GM23338 (cell line): ENCODE data around the gene PDE6H. TPM values are rescaled to one million over a fixed set of nuclear protein-coding genes. Genes with fewer than 3 reads are reported as not detected.
A peak's percentile ranks its signal among the peaks of the same experiment; 100 is the strongest.

Source experiments
- ATAC-seq: fragments of 200-7000 bp; cut with Tn5 transposase; 3 replicates; pipeline ENCODE4 v1.9.1; 2020
- DNase-seq: peaks from one replicate; pipeline ENCODE4 v3.0.0-alpha.2; 2015; ENCODE audit warnings: low spot score
- H2AFZ ChIP-seq: fragments of 200-600 bp; sonication (generic); 2 replicates; pipeline ENCODE4 v1.8.0; 2016; ENCODE audit warnings: antibody characterized with exemption, mild to moderate bottlenecking, moderate library complexity
- H3F3A ChIP-seq: fragments of 200-600 bp; sonication (generic); replicated peaks from 2 replicates; pipeline ENCODE4 v1.8.0; 2017; ENCODE audit warnings: antibody characterized with exemption, mixed run types, low read depth
- H3K27ac ChIP-seq: fragments of 200-600 bp; sonication (generic); 2 replicates; pipeline ENCODE4 v1.6.1; 2016; ENCODE audit warnings: low read depth
- H3K27me3 ChIP-seq: fragments of 200-600 bp; sonication (generic); 2 replicates; pipeline ENCODE4 v1.8.0; 2016; ENCODE audit warnings: mild to moderate bottlenecking, mixed run types, moderate library complexity; ENCODE audit not compliant: insufficient read depth
- H3K36me3 ChIP-seq: fragments of 200-600 bp; sonication (generic); 2 replicates; pipeline ENCODE4 v1.8.0; 2016; ENCODE audit warnings: mild to moderate bottlenecking; ENCODE audit not compliant: insufficient read depth
- H3K4me1 ChIP-seq: fragments of 200-600 bp; sonication (generic); 2 replicates; pipeline ENCODE4 v1.8.0; 2016; ENCODE audit warnings: mild to moderate bottlenecking, moderate library complexity; ENCODE audit not compliant: insufficient read depth
- H3K4me2 ChIP-seq: fragments of 200-600 bp; sonication (generic); 2 replicates; pipeline ENCODE4 v1.7.1; 2017; ENCODE audit warnings: mixed run types
- H3K4me3 ChIP-seq: fragments of 200-600 bp; sonication (generic); 2 replicates; pipeline ENCODE4 v1.6.1; 2016; ENCODE audit warnings: mixed run types
- H3K79me2 ChIP-seq: fragments of 200-600 bp; sonication (generic); replicated peaks from 2 replicates; pipeline ENCODE4 v1.8.0; 2017; ENCODE audit warnings: mild to moderate bottlenecking; ENCODE audit not compliant: insufficient read depth
- H3K9me2 ChIP-seq: fragments of 200-600 bp; sonication (generic); 2 replicates; pipeline ENCODE4 v1.8.0; 2017; ENCODE audit not compliant: insufficient read depth
- H4K20me1 ChIP-seq: fragments of 200-600 bp; sonication (generic); replicated peaks from 2 replicates; pipeline ENCODE4 v1.8.0; 2017; ENCODE audit warnings: mild to moderate bottlenecking; ENCODE audit not compliant: insufficient read depth
- H3K27ac Mint-ChIP-seq: 2 replicates; pipeline ENCODE4 v1.8.0; 2020; ENCODE audit warnings: inconsistent platforms, mild to moderate bottlenecking, moderate library complexity, mixed read lengths
- H3K27me3 Mint-ChIP-seq: 3 replicates; pipeline ENCODE4 v1.8.0; 2022; ENCODE audit warnings: low read depth, mild to moderate bottlenecking, moderate library complexity, mixed read lengths, inconsistent platforms; ENCODE audit not compliant: insufficient read depth, poor library complexity
- H3K36me3 Mint-ChIP-seq: 3 replicates; pipeline ENCODE4 v1.8.0; 2021; ENCODE audit warnings: low read depth, mild to moderate bottlenecking, inconsistent platforms, moderate library complexity, mixed read lengths
- H3K4me1 Mint-ChIP-seq: 3 replicates; pipeline ENCODE4 v1.8.0; 2020; ENCODE audit warnings: mild to moderate bottlenecking, inconsistent platforms, mixed read lengths
- H3K4me3 Mint-ChIP-seq: 3 replicates; pipeline ENCODE4 v1.8.0; 2021; ENCODE audit warnings: moderate library complexity, mild to moderate bottlenecking, inconsistent platforms, mixed read lengths
- H3K9me3 Mint-ChIP-seq: 3 replicates; pipeline ENCODE4 v1.8.0; 2020; ENCODE audit warnings: moderate library complexity, mild to moderate bottlenecking, inconsistent platforms, mixed read lengths
- EZH2 ChIP-seq: fragments of 200-600 bp; sonication (generic); IDR thresholded peaks from one replicate; pipeline ENCODE4 v1.8.0; 2017; ENCODE audit warnings: antibody characterized with exemption, mild to moderate bottlenecking, low read depth; ENCODE audit not compliant: unreplicated experiment
- polyA plus RNA-seq: library from polyadenylated mRNA; unstranded; fragments of >200 nt; fragmentation: Nextera tagmentation; extraction: Ambion mirVana; gene quantifications from 2 replicates; pipeline ENCODE4 v1.2.1, GENCODE V29; 2016
- total RNA-seq: library from RNA; depleted of rRNA; stranded (reverse); fragments of >200 nt; shearing (Covaris generic); gene quantifications from 2 replicates; pipeline ENCODE4 v1.2.3, GENCODE V29; 2014
- TF ChIP-seq, protein P1 (sequence below): IDR thresholded peaks from 2 replicates; pipeline ENCODE4 v1.6.1; 2016; ENCODE audit warnings: antibody characterized with exemption
- TF ChIP-seq, protein P2 (sequence below), 2 experiments: fragments of 200-600 bp in 1 of 2; sonication (generic) in 1 of 2; conservative IDR thresholded peaks; 2 replicates each; pipeline versions ENCODE4 v1.5.1 to v1.6.1; 2016 to 2017; ENCODE audit warnings: antibody characterized with exemption in 2 of 2, low read depth in 2 of 2, mild to moderate bottlenecking in 2 of 2, moderate library complexity in 1 of 2
- TF ChIP-seq, protein P3 (sequence below): fragments of 250-450 bp; sonication (Bioruptor Pico); IDR thresholded peaks from 2 replicates; pipeline ENCODE4 v1.5.0; 2020; ENCODE audit warnings: mild to moderate bottlenecking, moderate library complexity

PDE6H gene
- total and polyA plus RNA-seq, 2 experiments from 2014 or later: not detected

DNA sequence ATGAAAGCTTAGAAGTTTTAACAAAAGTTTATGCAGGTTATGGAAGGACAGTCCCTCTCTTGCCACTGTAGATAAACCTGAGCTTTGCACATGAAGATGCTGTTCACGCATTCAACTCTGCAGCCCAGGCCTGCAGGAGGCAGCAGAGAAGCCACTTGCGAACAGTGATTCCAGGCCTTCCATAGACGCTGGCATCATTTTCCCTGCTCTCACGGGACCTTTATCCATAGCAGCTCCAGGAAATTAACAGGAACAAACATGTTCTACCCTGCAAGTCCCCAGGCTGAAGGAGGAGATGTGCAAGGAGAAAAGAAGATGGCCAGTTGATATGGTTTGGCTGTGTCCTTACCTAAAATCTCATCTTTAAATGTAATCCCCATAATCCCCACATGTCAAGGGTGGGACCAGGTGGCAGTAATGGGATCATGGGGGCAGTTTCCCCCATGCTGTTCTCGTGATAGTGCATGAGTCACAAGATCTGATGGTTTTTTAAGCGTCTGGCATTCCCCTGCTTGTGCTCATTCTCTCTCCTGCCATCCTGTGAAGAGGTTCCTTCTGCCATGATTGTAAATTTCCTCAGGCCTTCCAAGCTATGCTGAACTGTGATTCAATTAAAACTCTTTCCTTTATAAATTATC is 36.5 kb upstream of the PDE6H start:
- Histone ChIP-seq H3K27me3 (no peaks in the 10 kb centered on the region), H3K4me1 (no peaks in the 10 kb centered on the region), H3K4me3 (no peak overlapping the region), H2AFZ (no peak overlapping the region), H3K9me2 (no peaks in the 10 kb centered on the region), H3K27ac (no peak overlapping the region), H4K20me1 (no peaks in the 10 kb centered on the region), H3K79me2 (no peaks in the 10 kb centered on the region), H3F3A (no peaks in the 10 kb centered on the region), H3K4me2 (no peak overlapping the region), H3K36me3 (no peaks in the 10 kb centered on the region)
- DNase-seq (peak; percentile 82), ATAC-seq (peak; percentile 98)
- Mint-ChIP-seq H3K4me3 (no peak overlapping the region), H3K4me1 (no peaks in the 10 kb centered on the region), H3K36me3 (no peaks in the 10 kb centered on the region), H3K27ac (no peak overlapping the region), H3K9me3 (no peaks in the 10 kb centered on the region), H3K27me3 (peaks cover 3% of the 10 kb centered on the region)
- TF ChIP-seq EZH2: no peak
- TF ChIP-seq, protein P1, sequence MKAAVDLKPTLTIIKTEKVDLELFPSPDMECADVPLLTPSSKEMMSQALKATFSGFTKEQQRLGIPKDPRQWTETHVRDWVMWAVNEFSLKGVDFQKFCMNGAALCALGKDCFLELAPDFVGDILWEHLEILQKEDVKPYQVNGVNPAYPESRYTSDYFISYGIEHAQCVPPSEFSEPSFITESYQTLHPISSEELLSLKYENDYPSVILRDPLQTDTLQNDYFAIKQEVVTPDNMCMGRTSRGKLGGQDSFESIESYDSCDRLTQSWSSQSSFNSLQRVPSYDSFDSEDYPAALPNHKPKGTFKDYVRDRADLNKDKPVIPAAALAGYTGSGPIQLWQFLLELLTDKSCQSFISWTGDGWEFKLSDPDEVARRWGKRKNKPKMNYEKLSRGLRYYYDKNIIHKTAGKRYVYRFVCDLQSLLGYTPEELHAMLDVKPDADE: no peak
- TF ChIP-seq, protein P2, sequence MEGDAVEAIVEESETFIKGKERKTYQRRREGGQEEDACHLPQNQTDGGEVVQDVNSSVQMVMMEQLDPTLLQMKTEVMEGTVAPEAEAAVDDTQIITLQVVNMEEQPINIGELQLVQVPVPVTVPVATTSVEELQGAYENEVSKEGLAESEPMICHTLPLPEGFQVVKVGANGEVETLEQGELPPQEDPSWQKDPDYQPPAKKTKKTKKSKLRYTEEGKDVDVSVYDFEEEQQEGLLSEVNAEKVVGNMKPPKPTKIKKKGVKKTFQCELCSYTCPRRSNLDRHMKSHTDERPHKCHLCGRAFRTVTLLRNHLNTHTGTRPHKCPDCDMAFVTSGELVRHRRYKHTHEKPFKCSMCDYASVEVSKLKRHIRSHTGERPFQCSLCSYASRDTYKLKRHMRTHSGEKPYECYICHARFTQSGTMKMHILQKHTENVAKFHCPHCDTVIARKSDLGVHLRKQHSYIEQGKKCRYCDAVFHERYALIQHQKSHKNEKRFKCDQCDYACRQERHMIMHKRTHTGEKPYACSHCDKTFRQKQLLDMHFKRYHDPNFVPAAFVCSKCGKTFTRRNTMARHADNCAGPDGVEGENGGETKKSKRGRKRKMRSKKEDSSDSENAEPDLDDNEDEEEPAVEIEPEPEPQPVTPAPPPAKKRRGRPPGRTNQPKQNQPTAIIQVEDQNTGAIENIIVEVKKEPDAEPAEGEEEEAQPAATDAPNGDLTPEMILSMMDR (conservative IDR thresholded peaks at IDR 0.05; ENCODE audit: low read depth in 2 of 2): peak; percentile 62 to 78

DNA sequence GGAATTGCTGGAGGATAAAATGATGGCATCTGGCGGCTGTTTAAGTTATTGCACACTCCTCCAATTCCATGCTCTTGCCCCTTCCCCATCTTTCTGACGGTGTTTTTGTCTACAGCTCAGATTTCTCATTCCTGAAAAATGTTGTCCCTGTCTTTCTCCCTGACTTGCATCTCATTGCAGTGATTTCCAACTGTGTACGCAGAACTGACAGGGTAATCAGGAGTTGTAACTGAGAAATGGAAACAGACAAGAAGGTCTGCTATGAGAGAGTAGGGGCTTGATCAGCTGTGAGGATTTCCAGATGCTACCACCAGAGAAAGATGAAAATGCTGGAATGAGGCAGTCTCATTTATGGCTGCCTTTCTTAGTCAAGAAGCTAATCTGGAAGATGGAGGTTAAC is 35.8 kb upstream of the PDE6H start:
- TF ChIP-seq, protein P2 (conservative IDR thresholded peaks at IDR 0.05; ENCODE audit: low read depth in 2 of 2): peak in 1 of 2 experiments; percentile 16; a peak in 1 of 4 replicates
- TF ChIP-seq, protein P3, sequence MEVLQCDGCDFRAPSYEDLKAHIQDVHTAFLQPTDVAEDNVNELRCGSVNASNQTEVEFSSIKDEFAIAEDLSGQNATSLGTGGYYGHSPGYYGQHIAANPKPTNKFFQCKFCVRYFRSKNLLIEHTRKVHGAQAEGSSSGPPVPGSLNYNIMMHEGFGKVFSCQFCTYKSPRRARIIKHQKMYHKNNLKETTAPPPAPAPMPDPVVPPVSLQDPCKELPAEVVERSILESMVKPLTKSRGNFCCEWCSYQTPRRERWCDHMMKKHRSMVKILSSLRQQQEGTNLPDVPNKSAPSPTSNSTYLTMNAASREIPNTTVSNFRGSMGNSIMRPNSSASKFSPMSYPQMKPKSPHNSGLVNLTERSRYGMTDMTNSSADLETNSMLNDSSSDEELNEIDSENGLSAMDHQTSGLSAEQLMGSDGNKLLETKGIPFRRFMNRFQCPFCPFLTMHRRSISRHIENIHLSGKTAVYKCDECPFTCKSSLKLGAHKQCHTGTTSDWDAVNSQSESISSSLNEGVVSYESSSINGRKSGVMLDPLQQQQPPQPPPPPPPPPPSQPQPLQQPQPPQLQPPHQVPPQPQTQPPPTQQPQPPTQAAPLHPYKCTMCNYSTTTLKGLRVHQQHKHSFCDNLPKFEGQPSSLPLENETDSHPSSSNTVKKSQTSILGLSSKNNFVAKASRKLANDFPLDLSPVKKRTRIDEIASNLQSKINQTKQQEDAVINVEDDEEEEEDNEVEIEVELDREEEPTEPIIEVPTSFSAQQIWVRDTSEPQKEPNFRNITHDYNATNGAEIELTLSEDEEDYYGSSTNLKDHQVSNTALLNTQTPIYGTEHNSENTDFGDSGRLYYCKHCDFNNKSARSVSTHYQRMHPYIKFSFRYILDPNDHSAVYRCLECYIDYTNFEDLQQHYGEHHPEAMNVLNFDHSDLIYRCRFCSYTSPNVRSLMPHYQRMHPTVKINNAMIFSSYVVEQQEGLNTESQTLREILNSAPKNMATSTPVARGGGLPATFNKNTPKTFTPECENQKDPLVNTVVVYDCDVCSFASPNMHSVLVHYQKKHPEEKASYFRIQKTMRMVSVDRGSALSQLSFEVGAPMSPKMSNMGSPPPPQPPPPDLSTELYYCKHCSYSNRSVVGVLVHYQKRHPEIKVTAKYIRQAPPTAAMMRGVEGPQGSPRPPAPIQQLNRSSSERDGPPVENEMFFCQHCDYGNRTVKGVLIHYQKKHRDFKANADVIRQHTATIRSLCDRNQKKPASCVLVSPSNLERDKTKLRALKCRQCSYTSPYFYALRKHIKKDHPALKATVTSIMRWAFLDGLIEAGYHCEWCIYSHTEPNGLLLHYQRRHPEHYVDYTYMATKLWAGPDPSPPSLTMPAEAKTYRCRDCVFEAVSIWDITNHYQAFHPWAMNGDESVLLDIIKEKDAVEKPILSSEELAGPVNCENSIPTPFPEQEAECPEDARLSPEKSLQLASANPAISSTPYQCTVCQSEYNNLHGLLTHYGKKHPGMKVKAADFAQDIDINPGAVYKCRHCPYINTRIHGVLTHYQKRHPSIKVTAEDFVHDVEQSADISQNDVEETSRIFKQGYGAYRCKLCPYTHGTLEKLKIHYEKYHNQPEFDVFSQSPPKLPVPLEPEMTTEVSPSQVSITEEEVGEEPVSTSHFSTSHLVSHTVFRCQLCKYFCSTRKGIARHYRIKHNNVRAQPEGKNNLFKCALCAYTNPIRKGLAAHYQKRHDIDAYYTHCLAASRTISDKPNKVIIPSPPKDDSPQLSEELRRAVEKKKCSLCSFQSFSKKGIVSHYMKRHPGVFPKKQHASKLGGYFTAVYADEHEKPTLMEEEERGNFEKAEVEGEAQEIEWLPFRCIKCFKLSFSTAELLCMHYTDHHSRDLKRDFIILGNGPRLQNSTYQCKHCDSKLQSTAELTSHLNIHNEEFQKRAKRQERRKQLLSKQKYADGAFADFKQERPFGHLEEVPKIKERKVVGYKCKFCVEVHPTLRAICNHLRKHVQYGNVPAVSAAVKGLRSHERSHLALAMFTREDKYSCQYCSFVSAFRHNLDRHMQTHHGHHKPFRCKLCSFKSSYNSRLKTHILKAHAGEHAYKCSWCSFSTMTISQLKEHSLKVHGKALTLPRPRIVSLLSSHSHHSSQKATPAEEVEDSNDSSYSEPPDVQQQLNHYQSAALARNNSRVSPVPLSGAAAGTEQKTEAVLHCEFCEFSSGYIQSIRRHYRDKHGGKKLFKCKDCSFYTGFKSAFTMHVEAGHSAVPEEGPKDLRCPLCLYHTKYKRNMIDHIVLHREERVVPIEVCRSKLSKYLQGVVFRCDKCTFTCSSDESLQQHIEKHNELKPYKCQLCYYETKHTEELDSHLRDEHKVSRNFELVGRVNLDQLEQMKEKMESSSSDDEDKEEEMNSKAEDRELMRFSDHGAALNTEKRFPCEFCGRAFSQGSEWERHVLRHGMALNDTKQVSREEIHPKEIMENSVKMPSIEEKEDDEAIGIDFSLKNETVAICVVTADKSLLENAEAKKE: no peak
- Histone ChIP-seq H3K79me2 (no peaks in the 10 kb centered on the region), H3K9me2 (peaks cover 2% of the 10 kb centered on the region; the same call in 1 of the 2 replicates), H3K4me1 (no peaks in the 10 kb centered on the region), H2AFZ (peak overlapping the region; percentile 2; the same call in 1 of the 2 replicates), H3K27ac (no peak overlapping the region), H3K4me2 (no peak overlapping the region), H3K36me3 (no peaks in the 10 kb centered on the region), H3K27me3 (no peaks in the 10 kb centered on the region), H3K4me3 (no peak overlapping the region), H4K20me1 (no peaks in the 10 kb centered on the region), H3F3A (no peaks in the 10 kb centered on the region)
- Mint-ChIP-seq H3K4me3 (no peak overlapping the region), H3K36me3 (no peaks in the 10 kb centered on the region), H3K27ac (no peak overlapping the region), H3K9me3 (no peaks in the 10 kb centered on the region), H3K27me3 (peaks cover 3% of the 10 kb centered on the region), H3K4me1 (no peaks in the 10 kb centered on the region)
- ATAC-seq (no peak), DNase-seq (no peak)
